H54 (cell line): ENCODE results near the gene LATS1.

ENCODE experiments used
- DNase-seq: peaks from one replicate; pipeline ENCODE4 v3.0.0; 2011; ENCODE audit warnings: low spot score, mixed read lengths; ENCODE audit not compliant: insufficient read length
- FAIRE-seq: peaks from 3 replicates; lab custom pipeline; 2011; peaks lifted over from hg19 to GRCh38; lab: Jason Lieb, UNC
- POLR2A ChIP-seq: IDR thresholded peaks from 2 replicates; pipeline ENCODE4 v1.6.1; 2011; ENCODE audit warnings: low read depth, mild to moderate bottlenecking, low read length

LATS1 gene

GRCh38 chr6:149660028-149660427, 57.9 kb downstream of the LATS1 start:
- DNase-seq (no peak), FAIRE-seq (no peak)
- TF ChIP-seq POLR2A: no peak

GRCh38 chr6:149657441-149657840, 60.5 kb downstream of the LATS1 start:
- TF ChIP-seq POLR2A: no peak
- DNase-seq: no peak
- FAIRE-seq: no peak

GRCh38 chr6:149651056-149651455, 66.8 kb downstream of the LATS1 start:
- DNase-seq (no peak), FAIRE-seq (no peak)

GRCh38 chr6:149648148-149649145, 69.5 kb downstream of the LATS1 start, which contains the start of gene KATNA1:
Gene KATNA1 (minus strand): TSS chr6:149648714. CDS start chr6:149638547, 10,167 bp downstream.
- peak; percentile 59 for TF ChIP-seq POLR2A
- FAIRE-seq (peak; percentile 82), DNase-seq (peak; percentile 77)

More at GRCh38 chr6:149651056-149651455, 66.8 kb downstream of the LATS1 start:
- TF ChIP-seq POLR2A: no peak

GRCh38 chr6:149646599-149646998, 71.3 kb downstream of the LATS1 start:
- no peak for TF ChIP-seq POLR2A
- DNase-seq (no peak), FAIRE-seq (no peak)

- FAIRE-seq: no peak
- DNase-seq: no peak
- TF ChIP-seq POLR2A: no peak
Measured at GRCh38 chr6:149642829-149643580, 74.9 kb downstream of the LATS1 start.

GRCh38 chr6:149636124-149636523, 81.8 kb downstream of the LATS1 start:
- no peak for TF ChIP-seq POLR2A
- DNase-seq: no peak
- no peak for FAIRE-seq

GRCh38 chr6:149634315-149634714, 83.6 kb downstream of the LATS1 start:
- DNase-seq (no peak), FAIRE-seq (no peak)
- no peak for TF ChIP-seq POLR2A

GRCh38 chr6:149628875-149629510, 88.9 kb downstream of the LATS1 start:
- DNase-seq (no peak), FAIRE-seq (no peak)
- TF ChIP-seq POLR2A: no peak

GRCh38 chr6:149627672-149628071, 90.2 kb downstream of the LATS1 start:
- no peak for TF ChIP-seq POLR2A
- DNase-seq (no peak), FAIRE-seq (no peak)

- FAIRE-seq: no peak
- DNase-seq: no peak
- no peak for TF ChIP-seq POLR2A
Measured at GRCh38 chr6:149615805-149616204, 102.1 kb downstream of the LATS1 start.

GRCh38 chr6:149614337-149614736, 103.6 kb downstream of the LATS1 start:
- TF ChIP-seq POLR2A: no peak
- FAIRE-seq (no peak), DNase-seq (no peak)

GRCh38 chr6:149608381-149608982, 109.4 kb downstream of the LATS1 start:
- FAIRE-seq (no peak), DNase-seq (no peak)
- TF ChIP-seq POLR2A: no peak
